DND-41 (cell line): ENCODE results near the gene SPATC1L.
"Not testable (repeated sequence)": the region's sequence is repeated elsewhere in the genome, so short reads cannot be mapped to it uniquely, and the experiment has no call there.

Experiments used
- ATAC-seq: fragments of 200-7000 bp; cut with Tn5 transposase; 3 replicates; pipeline ENCODE4 v1.9.1; 2021; ENCODE audit warnings: low read depth; ENCODE audit not compliant: insufficient read depth
- DNase-seq: peaks from one replicate; pipeline ENCODE4 v3.0.0-alpha.2; 2020
- H2AFZ ChIP-seq: 2 replicates; pipeline ENCODE4 v1.6.0; 2012; ENCODE audit warnings: low read depth, low read length
- H3K27ac ChIP-seq: 2 replicates; pipeline ENCODE4 v1.5.1; 2012; ENCODE audit warnings: low read length, inconsistent platforms
- H3K27me3 ChIP-seq: fragments of 200-600 bp; sonication (generic); 2 replicates; pipeline ENCODE4 v1.6.0; 2012; ENCODE audit warnings: low read length, mild to moderate bottlenecking, inconsistent platforms; ENCODE audit not compliant: insufficient read depth, poor library complexity
- H3K36me3 ChIP-seq: 2 replicates; pipeline ENCODE4 v1.5.1; 2012; ENCODE audit warnings: low read length, inconsistent platforms; ENCODE audit not compliant: insufficient read depth
- H3K4me1 ChIP-seq: 2 replicates; pipeline ENCODE4 v1.5.1; 2012; ENCODE audit warnings: mild to moderate bottlenecking, low read length; ENCODE audit not compliant: insufficient read depth
- H3K4me2 ChIP-seq: 2 replicates; pipeline ENCODE4 v1.6.0; 2012; ENCODE audit warnings: mild to moderate bottlenecking, moderate library complexity, low read length, inconsistent platforms; ENCODE audit not compliant: insufficient read depth
- H3K4me3 ChIP-seq, 2 experiments: fragments of 200-600 bp in 1 of 2; shearing (Covaris generic) in 1 of 2; 2 replicates each; pipeline ENCODE4 v1.5.1; 2012 to 2016; ENCODE audit warnings: inconsistent platforms in 2 of 2, low read length in 2 of 2, mild to moderate bottlenecking in 2 of 2, low read depth in 1 of 2, moderate library complexity in 1 of 2
- H3K79me2 ChIP-seq: 2 replicates; pipeline ENCODE4 v1.6.0; 2012; ENCODE audit warnings: low read length, inconsistent platforms; ENCODE audit not compliant: insufficient read depth
- H3K9ac ChIP-seq: 2 replicates; pipeline ENCODE4 v1.6.0; 2012; ENCODE audit warnings: low read depth, mild to moderate bottlenecking, inconsistent platforms, low read length, moderate library complexity
- H3K9me3 ChIP-seq: 2 replicates; pipeline ENCODE4 v1.5.1; 2012; ENCODE audit warnings: low read length, moderate library complexity, mild to moderate bottlenecking, inconsistent platforms; ENCODE audit not compliant: insufficient read depth, severe bottlenecking
- H4K20me1 ChIP-seq: 2 replicates; pipeline ENCODE4 v1.6.0; 2012; ENCODE audit warnings: low read length; ENCODE audit not compliant: insufficient read depth
- EZH2 ChIP-seq: IDR thresholded peaks from 3 replicates; pipeline ENCODE4 v1.6.1; 2012; ENCODE audit warnings: borderline replicate concordance, low read depth, mild to moderate bottlenecking, moderate library complexity, low read length, inconsistent platforms; ENCODE audit not compliant: severe bottlenecking
- TF ChIP-seq, protein P1 (sequence below): IDR thresholded peaks from 2 replicates; pipeline ENCODE4 v1.5.1; 2012; ENCODE audit warnings: borderline replicate concordance, low read length, moderate library complexity, mild to moderate bottlenecking; ENCODE audit not compliant: poor library complexity, severe bottlenecking; ENCODE audit errors: extremely low read depth

SPATC1L gene

DNA sequence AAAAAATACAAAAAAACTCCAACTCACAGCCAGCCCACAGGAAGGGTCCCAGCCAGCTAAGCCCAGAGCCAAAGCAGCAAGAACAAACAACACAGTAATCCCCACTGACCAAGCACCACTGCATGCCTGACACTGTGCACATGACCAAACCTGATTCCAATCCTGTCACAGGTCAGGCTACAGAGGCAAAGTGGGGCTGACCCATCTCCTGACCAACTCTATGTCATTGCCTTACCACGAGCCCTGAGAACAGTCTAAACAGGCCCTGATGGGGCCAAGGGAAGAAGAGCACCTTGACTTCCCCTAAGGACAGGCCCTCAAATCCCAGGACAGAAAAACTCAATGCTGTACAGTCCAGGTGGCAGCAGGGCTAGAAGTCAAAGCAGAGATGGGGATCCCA lies 41.9 kb upstream of the SPATC1L start:
- Histone ChIP-seq H3K9ac (peak overlapping the region; percentile 82; the same call in 1 of the 2 replicates), H4K20me1 (peaks cover 26% of the 10 kb centered on the region; the same call in 1 of the 2 replicates), H3K9me3 (no peaks in the 10 kb centered on the region), H3K27ac (peak overlapping the region; percentile 13; the same call in 1 of the 2 replicates), H2AFZ (no peak overlapping the region), H3K36me3 (peaks cover 43% of the 10 kb centered on the region), H3K27me3 (no peaks in the 10 kb centered on the region), H3K4me2 (peak overlapping the region; percentile 91), H3K4me1 (peaks cover 44% of the 10 kb centered on the region), H3K79me2 (peaks cover 86% of the 10 kb centered on the region), H3K4me3 (peak overlapping the region in 1 of 2 experiments; percentile 93; a peak in 2 of 4 replicates)
- TF ChIP-seq, protein P1, sequence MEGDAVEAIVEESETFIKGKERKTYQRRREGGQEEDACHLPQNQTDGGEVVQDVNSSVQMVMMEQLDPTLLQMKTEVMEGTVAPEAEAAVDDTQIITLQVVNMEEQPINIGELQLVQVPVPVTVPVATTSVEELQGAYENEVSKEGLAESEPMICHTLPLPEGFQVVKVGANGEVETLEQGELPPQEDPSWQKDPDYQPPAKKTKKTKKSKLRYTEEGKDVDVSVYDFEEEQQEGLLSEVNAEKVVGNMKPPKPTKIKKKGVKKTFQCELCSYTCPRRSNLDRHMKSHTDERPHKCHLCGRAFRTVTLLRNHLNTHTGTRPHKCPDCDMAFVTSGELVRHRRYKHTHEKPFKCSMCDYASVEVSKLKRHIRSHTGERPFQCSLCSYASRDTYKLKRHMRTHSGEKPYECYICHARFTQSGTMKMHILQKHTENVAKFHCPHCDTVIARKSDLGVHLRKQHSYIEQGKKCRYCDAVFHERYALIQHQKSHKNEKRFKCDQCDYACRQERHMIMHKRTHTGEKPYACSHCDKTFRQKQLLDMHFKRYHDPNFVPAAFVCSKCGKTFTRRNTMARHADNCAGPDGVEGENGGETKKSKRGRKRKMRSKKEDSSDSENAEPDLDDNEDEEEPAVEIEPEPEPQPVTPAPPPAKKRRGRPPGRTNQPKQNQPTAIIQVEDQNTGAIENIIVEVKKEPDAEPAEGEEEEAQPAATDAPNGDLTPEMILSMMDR: no peak
- DNase-seq (no peak), ATAC-seq (no peak)

DNA sequence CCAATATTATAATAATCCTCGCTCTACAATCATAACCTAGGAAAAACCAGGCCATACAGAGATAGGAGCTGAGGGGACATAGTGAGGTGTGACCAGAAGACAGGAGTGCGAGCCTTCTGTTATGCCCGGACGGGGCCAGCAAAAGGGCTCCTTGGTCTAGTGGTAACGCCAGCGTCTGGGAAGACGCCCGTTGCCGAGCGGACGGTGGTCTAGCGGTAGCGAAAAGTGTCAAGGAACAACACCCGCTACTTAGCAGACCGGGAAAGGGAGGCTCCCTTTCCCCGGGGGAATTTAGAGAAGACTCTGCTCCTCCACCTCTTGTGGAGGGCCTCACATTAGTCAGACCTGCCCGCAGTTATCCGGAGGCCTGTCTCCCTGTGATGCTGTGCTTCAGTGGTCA lies 39.4 kb upstream of the SPATC1L start:
- Histone ChIP-seq H4K20me1 (peaks cover 30% of the 10 kb centered on the region; the same call in 1 of the 2 replicates), H3K79me2 (peaks cover 68% of the 10 kb centered on the region), H3K36me3 (peaks cover 53% of the 10 kb centered on the region), H3K4me1 (peaks cover 27% of the 10 kb centered on the region)
- ATAC-seq, H3K27me3 ChIP-seq, H3K9me3 ChIP-seq, H3K27ac ChIP-seq, H3K9ac ChIP-seq, H3K4me3 ChIP-seq, H2AFZ ChIP-seq, DNase-seq, H3K4me2 ChIP-seq: not testable (repeated sequence)

DNA sequence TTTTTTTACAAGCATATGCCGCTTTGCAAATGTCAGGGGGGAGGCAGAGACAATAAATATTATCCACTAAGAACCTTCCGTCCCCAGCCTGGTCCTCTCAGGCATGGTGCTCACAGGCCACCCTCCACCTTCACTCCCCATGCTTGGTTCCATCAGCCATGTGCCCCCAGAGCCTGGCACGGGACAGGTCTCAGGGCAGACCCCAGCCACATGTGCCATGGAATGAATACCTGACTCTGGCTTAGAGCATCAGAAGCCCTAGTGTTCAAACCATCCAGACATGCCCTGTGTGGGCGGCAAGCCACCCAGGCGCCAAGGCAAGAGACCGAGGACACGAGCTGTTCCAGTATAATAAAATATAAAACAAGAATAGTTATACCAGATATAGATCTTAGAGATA lies 39.0 kb upstream of the SPATC1L start:
- TF ChIP-seq, protein P1: no peak
- no peak for TF ChIP-seq EZH2
- ATAC-seq (no peak), DNase-seq (no peak)
- no peak overlapping the region for H2AFZ ChIP-seq
- H3K9me3 ChIP-seq: no peaks in the 10 kb centered on the region
- peaks cover 65% of the 10 kb centered on the region for H3K79me2 ChIP-seq
- no peak overlapping the region for H3K4me3 ChIP-seq
- no peak overlapping the region for H3K9ac ChIP-seq
- H3K4me2 ChIP-seq: no peak overlapping the region
- no peaks in the 10 kb centered on the region for H3K27me3 ChIP-seq
- peaks cover 26% of the 10 kb centered on the region for H3K4me1 ChIP-seq
- H3K27ac ChIP-seq: no peak overlapping the region
- peaks cover 30% of the 10 kb centered on the region; the same call in 1 of the 2 replicates for H4K20me1 ChIP-seq
- peaks cover 53% of the 10 kb centered on the region for H3K36me3 ChIP-seq

DNA sequence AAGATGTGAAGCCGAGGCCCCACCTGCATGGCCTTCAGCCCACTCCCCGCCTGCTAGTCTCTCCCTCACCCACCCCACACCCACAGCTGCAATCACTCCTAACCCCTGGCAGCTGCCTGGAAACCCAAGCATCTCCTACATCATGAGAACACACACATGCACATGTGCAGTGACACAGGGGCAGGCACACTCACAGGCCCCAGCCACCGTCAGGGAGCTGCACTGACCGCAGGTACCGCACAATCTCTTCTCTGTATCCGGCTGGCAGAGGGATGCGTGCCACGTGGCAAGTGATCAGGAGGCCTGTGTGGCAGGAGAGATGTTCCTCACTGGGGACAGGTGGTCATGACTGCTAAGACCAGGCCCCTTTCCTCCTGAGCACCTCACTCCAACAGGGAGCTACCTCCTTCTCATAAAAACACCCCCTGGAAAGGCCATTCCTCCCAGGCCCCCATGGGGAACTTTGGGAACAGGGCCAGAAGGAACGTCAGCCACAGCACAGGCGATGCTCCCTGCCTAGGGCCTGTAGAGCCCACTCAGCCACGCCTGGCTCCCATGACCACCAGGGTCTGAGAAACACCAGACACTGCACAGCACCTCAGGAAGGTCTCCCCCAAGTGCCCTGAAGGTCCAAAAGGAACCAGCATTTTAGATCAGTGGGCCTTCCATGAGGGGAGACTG lies 38.3 kb upstream of the SPATC1L start:
- Histone ChIP-seq H3K4me3 (no peak overlapping the region), H2AFZ (no peak overlapping the region), H3K4me1 (peaks cover 20% of the 10 kb centered on the region), H3K4me2 (no peak overlapping the region), H3K9me3 (no peaks in the 10 kb centered on the region), H3K79me2 (peaks cover 59% of the 10 kb centered on the region), H3K36me3 (peaks cover 56% of the 10 kb centered on the region), H3K27me3 (no peaks in the 10 kb centered on the region), H3K9ac (no peak overlapping the region), H3K27ac (peak overlapping the region; percentile 0; the same call in 1 of the 2 replicates), H4K20me1 (peaks cover 30% of the 10 kb centered on the region; the same call in 1 of the 2 replicates)
- no peak for ATAC-seq
- no peak for DNase-seq
- no peak for TF ChIP-seq EZH2
- TF ChIP-seq, protein P1: no peak
